DMS 273 treated with DMSO at 0.1 percent for 48 hours (cell line): ENCODE measurements around the gene SERPINH1.

ENCODE experiments used
- DNase-seq: peaks from one replicate; lab custom pipeline; 2025; lab: John Stamatoyannopoulos, UW

SERPINH1 gene

DNA sequence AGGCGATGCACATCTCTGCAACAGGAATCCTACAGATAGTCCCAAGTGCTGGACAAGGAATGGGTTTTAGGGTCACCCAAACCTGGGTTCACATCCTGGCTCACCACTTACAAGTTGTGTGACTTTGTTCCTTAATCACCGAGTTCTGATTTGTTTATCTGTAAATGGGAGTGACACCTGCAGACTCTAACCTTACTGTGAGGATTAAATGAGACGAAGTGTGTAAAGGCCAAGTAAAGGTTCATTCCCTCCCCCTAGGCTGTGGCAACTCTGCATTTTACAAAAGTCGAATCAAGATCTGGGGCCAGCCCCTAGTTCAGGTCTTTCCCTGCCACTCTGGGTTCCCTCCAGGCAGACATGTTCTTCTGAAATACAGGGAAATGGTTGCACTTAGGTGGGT, 34.9 kb downstream of the SERPINH1 start:
- no peak for DNase-seq

DNA sequence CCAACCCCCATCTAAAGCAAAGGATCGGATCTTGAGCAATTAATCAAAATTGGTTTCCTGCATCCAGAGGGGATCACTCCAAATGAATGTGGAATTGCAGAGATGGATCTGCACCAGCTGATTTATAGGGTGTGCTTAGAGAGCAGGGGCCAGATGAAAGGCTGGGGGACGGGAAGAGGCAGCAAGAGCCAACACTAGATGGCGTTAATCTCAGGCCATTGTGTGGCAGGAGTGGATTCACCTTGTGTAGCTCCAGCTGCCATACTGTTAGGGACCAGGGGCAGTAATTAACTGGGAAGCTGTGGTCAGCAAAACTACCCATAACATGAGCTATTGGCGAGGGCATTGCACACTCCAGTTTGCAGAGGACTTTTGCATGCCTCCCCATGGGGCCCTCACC, 35.6 kb downstream of the SERPINH1 start:
- DNase-seq = no peak

DNA sequence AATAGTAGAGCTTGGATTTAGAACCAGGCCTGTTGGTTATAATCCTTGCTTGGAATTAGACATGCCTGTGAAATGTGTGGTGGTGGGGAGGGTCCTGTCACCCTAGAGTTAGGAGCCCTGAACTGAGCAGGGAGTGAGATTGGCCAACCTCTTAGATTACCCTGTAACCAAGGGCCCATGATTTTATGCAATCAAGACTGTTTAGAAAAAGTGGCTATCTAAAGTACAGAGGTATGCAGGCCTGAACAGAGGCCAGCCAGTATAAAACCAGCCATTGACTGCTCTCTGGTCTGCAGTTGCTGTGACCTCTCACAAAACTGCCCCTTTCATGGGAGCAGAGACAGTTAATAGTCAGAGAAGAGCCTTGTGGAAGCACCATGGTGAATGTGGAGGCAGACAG, 36.2 kb downstream of the SERPINH1 start:
- no peak for DNase-seq

DNA sequence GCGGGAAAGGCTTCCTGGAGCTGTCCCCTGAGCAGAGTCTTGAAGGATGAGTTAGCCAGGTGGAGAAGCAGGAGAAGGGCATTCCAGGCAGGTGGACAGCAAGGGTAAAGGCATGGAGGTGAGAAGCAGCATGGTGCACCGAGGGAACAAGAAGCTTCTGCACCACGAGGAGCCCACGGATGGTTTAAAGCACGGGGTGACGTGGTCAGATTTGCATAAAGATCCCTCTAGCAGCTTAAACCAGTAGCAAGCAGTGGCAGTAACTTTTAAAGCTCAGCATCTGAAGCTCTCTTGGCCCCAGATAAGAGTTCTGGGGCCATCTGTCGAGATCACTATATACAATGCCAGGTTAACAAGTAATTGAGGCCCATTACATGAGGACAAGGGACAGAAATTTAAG, 36.8 kb downstream of the SERPINH1 start:
- no peak for DNase-seq

DNA sequence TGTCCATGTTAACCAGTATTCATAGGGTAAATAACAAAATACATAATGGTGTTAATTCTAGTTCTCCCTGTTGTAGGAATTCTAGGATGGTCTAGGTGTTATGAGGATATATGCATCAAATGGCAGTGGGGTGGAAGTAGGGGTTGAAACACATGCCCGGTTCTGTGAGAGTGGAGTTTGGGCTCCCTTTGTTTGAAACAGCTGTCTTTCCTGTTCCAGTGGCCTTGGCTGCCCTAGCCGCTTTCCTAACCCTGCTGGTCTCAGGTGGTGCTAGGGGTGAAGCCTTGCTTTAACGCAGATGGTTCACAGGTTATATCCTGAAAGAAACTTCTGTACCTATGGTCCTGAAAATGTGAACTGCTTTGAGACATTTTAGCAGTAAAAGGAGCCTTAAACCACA, 38.3 kb downstream of the SERPINH1 start:
- no peak for DNase-seq

DNA sequence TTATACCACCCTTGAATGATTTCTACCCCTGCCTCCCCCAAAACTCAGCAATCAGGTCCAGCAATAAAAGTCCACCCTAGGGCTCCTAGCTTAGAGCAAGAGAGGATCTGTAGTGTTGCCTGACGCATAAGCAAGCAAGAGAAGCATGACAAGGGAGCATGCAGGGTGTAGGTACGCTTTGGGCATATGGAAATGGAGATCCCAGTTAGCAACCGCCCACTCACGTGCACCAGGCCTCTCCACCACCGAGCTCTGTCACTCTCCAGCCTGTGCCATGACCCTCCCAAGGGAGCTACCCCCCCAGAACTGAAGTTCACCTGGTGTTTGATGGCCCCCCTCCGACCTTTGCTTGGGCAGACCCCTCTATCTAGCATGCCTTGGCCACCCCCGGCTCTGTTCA, 39.4 kb downstream of the SERPINH1 start:
- no peak for DNase-seq

DNA sequence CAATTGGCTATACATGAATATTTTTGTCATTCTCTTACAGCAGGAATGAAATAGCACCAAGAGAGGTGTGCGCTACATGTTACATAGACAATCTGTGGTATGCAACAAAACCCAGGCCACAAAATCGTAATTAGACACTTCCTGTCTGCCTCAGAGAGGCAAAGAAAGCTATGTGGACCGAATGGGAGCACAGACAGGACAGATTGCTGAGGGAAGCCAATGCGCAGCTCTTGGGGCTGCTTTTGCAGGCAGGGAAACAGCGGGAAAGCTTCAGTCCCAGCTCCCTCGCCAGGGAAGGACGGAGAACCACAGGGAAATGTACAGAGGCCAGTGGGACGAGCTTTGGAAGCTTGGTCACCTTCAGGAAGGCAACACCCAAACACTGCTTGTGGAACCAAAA, 40.9 kb downstream of the SERPINH1 start:
- no peak for DNase-seq

DNA sequence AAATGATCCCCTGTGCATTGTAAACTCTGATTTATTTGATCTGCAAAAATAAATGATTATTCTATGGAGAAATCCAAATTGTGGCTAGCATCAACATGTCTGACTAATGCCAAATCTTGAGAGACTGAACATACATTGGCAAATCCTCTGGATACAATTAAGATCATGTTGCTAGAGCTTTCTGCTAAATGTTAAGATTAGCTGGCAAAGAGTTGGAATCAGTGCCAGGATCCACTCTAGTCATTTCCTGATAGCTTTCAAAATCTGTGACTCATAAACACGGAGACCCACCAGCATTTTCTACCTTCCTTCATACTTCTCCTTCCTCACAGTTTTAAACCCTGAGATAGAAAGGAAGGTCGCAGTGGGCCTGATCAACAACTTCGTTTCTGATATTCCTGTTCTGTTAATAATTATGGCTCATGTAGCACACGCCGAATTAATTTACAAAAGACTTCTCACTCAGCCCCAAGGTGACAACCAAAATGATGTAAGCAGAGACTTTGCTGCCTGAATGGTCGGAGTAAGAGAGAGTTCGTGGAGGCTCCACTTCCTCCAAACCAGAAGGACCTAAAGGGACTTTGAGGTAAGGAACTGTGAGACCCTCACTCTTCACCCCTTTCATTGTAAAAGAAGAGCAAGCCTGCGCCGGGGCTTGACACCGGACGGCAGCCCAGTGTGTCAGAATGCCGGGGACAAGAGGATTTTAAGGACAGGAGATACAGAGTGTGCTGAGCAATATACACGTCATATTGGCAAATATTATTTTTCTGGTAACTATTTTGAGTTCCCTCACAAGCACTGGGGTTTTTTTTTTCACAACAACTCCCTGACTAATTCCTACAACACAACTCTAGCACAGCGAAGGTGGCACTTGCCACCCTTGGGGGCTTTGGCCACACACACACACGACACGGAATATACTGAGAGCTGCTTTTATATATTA, 42.0 kb downstream of the SERPINH1 start:
- no peak for DNase-seq

DNA sequence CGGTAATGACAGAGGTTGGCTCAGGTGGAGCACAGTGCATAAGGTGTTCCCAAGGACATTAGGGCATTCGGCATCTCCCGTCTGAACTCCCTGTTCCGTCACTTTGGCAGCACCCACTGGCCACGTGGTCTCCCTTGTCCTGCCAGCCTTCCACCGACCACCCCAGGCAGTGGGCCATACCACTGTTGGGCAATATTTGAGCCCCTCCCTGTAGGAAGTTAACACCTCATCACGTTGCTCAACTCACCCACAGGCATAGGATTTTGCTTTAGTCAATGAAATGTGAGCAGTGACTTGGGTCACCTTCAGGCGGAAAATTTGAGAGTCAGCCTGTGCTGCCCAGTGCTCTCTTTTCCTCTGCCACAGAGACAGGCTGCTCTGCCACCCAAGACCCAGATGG, 44.0 kb downstream of the SERPINH1 start:
- DNase-seq = no peak

DNA sequence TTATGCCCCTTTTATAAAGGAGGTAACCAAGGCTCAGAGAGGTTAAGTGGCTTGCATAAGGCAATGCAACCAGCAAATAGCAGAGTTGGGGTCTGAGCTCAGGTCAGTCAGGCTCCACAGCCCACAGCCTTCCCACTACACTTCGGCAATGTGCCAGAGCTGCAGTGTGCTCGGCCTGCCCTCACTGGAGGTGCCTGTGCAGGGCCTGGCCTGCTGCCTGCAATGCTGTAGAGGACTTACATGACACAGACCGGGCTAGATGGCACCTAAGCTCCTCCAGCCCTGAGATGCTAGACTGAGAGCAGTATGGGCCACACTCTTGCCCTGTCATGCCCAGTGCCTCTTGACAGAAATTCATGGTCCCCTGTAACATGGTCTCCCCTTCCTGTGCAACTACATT, 49.8 kb downstream of the SERPINH1 start:
- DNase-seq = no peak

DNA sequence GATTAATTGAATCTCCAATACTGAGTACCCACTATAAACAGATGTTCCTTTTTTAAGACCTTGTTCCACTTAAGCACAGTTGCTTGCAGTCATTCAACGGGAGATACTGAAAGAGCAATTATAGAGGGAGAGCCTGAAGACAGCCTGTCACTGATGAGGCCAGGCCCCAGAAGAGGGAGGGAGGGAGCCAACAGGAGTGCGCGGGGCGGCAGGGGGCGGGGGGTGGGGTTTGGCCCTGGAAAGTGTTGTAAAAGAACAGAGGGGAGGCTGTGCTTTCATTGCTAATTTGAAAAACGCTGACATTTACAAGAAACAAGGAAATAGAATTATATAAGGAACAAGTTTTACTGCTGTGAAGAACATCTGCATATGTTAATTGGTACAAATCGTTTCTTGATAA, 53.7 kb downstream of the SERPINH1 start:
- DNase-seq = no peak

DNA sequence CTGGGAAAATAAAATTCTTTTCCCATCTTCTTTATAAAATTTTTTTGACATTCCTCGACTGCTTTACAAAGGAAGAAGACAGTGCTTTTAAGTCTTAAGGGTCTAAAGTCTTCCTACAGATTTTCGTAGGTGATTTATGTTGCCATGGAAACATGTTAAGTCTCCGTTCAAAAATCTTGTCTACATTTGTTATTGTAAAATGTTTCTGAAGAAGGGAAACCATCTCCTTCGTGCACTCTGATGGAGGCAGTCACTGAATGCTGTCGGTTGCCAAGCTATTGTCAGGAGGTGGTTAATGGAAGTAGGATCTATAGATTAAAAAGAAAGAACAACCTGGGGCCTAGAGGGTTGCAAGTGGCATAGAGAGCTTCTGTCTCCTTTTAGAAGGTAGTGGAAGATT, 54.2 kb downstream of the SERPINH1 start:
- no peak for DNase-seq
